Left renal cortex interstitium (tissue), 4 donors: ENCODE measurements around the gene CNTNAP5. TPM values are rescaled to one million over a fixed set of nuclear protein-coding genes. Genes with fewer than 3 reads are reported as not detected.
A peak's percentile ranks its signal among the peaks of the same experiment; 100 is the strongest.

Source experiments
- DNase-seq, 4 donors: peaks; one replicate each; pipeline ENCODE4 v3.0.0-alpha.2; 2013; ENCODE audit warnings: low read depth in 4 of 4, low spot score in 2 of 4, missing footprints in 1 of 4
- polyA plus RNA-seq, 4 donors: library from polyadenylated mRNA; unstranded; fragments of 120-200 nt; gene quantifications; one replicate each; pipeline ENCODE4 v1.2.1, GENCODE V29; 2013; ENCODE audit not compliant: insufficient read length in 4 of 4

Gene CNTNAP5
- polyA plus RNA-seq, 4 donors: 0.32 TPM; not detected in 3

GRCh38 chr2:124867247-124867646 is 842.2 kb downstream of the CNTNAP5 start:
- DNase-seq: no peak

GRCh38 chr2:124874219-124874618 is 849.1 kb downstream of the CNTNAP5 start:
- peak in 1 of 4 donors; percentile 6 for DNase-seq

GRCh38 chr2:124874676-124875075 is 849.6 kb downstream of the CNTNAP5 start:
- DNase-seq: no peak

DNA sequence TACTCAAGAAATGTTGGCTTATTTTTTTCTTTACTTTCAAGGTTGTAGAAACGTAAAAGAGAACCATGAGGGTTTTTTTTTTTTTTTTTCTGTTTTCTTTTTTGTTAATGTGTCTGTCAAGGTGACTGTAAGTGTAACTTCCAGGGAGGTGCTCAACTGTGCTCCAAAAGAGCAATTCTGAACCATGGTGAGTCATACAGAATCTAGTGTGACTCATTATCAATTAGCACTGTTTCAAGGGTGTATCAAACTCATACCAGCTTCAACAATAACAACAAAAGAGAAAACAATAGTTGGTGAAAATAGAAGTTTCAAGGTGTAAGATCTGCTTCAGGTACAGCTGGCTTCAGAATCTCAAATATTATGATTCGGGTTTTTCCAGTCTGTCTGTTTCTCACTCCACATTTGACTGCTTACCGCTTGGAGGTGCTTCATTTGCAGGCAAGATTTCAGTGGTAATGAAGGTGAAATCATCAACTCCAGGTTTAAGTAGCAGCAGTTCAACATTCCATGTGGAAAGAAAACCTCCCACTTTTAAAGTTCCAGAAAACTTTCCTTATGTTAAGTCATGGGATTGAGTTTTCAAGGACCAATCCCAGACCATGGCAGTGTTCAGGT is 850.6 kb downstream of the CNTNAP5 start:
- no peak for DNase-seq

DNA sequence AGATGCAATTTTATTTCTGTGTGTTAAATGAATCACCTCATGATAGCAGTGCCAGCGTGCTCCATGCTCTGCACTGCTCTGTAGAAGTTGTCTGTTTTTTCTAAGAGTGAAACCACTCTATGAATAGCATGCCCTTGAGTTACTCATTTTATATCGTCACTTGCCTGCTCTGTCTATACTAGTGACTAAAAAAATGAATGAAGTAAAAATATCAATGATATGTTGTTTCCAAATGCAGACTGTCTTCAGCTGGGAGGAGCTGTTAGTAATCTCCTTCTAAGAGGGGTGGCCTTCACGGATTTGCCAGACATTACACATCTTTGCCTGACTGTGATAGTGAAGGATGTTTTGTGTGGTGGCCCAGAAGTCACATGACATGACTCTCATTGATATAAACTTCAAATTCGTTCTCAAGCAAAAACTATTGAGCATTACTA is 852.1 kb downstream of the CNTNAP5 start:
- no peak for DNase-seq

GRCh38 chr2:124879640-124880039 is 854.6 kb downstream of the CNTNAP5 start:
- no peak for DNase-seq

GRCh38 chr2:124880995-124881394 is 855.9 kb downstream of the CNTNAP5 start:
- no peak for DNase-seq

DNA sequence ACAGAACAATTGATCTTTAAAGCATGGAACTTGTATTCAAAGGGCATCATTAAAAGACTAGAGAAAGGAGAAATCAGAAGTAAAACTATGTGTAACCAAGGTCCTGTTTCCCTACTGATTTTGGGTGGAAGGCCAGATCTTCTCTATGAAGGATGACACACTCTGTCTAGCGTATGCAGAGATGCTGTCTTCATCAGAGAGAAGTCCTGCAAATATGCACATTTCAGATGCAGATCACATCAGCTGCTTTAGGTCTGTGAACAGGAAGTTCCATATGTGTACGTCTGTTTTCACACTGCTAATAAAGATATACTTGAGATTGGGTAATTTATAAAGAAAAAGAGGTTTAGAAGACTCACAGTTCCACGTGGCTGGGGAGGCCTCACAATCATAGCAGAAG is 857.3 kb downstream of the CNTNAP5 start:
- no peak for DNase-seq

- no peak for DNase-seq
These were observed 858.5 kb downstream of the CNTNAP5 start for GRCh38 chr2:124883595-124883994.

- no peak for DNase-seq
These were observed 859.2 kb downstream of the CNTNAP5 start for GRCh38 chr2:124884315-124884714.

DNA sequence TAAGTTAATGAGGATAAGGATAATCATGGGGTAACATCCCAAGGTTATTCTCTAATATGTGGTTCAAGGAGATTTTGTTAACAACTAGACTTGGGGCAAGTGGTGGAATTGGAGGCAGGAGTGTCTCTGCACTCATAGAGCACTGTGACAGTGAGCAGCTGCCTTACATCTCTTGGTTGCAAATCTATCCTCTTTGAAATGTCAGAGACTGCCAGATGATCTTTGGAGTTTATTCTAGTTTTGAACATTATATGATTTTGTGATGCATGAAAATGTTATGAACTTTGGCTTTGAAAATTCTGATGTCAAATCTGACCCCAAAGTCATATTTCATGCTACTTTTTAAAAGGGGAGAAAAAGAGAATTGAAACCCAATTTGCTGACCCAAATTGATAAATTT is 861.1 kb downstream of the CNTNAP5 start:
- DNase-seq: no peak

- no peak for DNase-seq
These were observed 862.4 kb downstream of the CNTNAP5 start for GRCh38 chr2:124887466-124887865.

DNA sequence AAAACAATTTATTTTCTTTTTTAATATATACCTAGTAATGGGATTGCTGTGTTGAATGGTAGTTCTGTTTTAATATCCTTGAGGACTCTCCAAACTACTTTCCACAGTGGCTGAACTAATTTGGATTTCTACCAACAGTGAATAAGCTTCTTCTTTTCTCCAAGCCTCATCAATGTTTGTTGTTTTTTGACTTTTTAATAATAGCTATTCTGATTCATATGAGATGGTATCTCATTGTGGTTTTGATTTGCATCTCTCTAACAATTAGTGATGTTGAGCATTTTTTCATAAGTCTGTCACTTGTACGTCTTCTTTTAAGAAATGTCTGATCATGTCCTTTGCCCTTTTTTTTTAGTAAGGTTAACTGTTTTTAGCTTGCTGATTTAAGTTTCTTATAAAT is 863.3 kb downstream of the CNTNAP5 start:
- no peak for DNase-seq

DNA sequence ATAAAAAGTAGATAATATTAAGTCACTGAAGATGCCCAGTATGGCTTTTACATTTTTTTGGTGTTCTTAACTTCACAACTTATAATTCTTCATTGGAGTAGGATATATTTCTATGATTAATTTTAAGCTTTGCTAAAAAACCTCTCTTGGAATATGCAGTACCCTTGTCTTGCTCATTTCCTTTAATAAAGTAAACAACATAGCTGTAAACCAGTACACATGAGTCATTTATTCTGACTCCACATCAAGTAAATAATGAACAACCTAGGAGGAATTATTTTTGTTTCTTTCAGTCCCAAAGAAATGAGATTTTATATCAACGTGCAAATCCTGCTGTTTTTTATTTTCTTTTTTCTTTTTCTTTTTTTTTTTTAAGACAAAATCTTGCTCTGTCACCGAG is 869.1 kb downstream of the CNTNAP5 start:
- no peak for DNase-seq

GRCh38 chr2:124898827-124899226 is 873.7 kb downstream of the CNTNAP5 start:
- DNase-seq: no peak

- DNase-seq: no peak
These were observed 883.3 kb downstream of the CNTNAP5 start for GRCh38 chr2:124908411-124908810.

- no peak for DNase-seq
These were observed 886.5 kb downstream of the CNTNAP5 start for GRCh38 chr2:124911560-124911959.

DNA sequence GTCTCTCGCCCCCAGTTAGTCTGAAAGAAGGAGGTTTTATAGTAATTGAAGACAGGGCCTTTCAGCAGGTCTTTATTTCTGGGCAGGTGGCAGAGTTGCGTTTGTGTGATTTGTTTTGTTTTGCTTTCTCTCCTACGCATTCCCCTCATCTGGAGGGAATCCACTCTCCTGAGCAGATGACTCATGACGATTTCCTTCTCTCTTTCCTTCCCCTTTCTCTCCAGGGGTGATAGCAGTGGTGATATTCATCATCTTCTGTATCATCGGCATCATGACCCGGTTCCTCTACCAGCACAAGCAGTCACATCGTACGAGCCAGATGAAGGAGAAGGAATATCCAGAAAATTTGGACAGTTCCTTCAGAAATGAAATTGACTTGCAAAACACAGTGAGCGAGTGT is 888.8 kb downstream of the CNTNAP5 start:
- peak in 1 of 4 donors; percentile 9 for DNase-seq

GRCh38 chr2:124915567-124915966 is 890.5 kb downstream of the CNTNAP5 start:
- no peak for DNase-seq

GRCh38 chr2:124919296-124919695 is 894.2 kb downstream of the CNTNAP5 start:
- no peak for DNase-seq

GRCh38 chr2:124920448-124920847 is 895.4 kb downstream of the CNTNAP5 start:
- DNase-seq: no peak

- DNase-seq: no peak
These were observed 896.1 kb downstream of the CNTNAP5 start for GRCh38 chr2:124921191-124921590.

DNA sequence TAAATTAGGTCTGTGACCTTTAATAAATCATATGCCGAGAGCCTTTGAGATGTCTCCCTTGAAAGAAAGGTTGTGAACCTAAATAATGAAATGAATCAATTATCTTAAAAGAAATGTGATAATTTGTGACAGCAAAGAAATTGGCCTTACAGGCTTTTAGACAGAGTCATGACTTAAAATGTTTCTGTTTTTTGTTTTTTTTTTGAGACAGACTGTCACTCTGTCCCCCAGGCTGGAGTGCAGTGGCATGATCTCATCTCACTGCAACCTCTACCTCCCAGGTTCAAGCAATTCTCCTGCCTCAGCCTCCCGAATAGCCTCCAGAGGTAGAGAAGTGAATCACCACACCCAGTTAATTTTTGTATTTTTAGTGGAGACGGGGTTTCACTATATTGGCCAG is 898.0 kb downstream of the CNTNAP5 start:
- DNase-seq: no peak
